Stimulated activated CD4-positive, alpha-beta T cell treated with anti-CD3 and anti-CD28 coated beads, Interleukin-1b, Interleukin-23, amount 100 ng/mL, for 4 hours (primary cell): Measurements from ENCODE around the gene NRXN3.

Experiments
- DNase-seq, 2 donors: peaks; one replicate each; pipeline ENCODE4 v3.0.0-alpha.2; 2020; ENCODE audit warnings: low read depth in 2 of 2

NRXN3 gene

GRCh38 chr14:79668951-79669350 lies 1498.8 kb downstream of the NRXN3 start:
- DNase-seq = no peak

- DNase-seq = no peak
Measured at GRCh38 chr14:79670811-79671210, 1500.6 kb downstream of the NRXN3 start.

- no peak for DNase-seq
Measured at GRCh38 chr14:79680087-79680486, 1509.9 kb downstream of the NRXN3 start.

- DNase-seq = no peak
Measured at GRCh38 chr14:79686196-79686595, 1516.0 kb downstream of the NRXN3 start.

- no peak for DNase-seq
Measured at GRCh38 chr14:79690960-79691359, 1520.8 kb downstream of the NRXN3 start.

- DNase-seq = no peak
Measured at GRCh38 chr14:79693935-79694334, 1523.8 kb downstream of the NRXN3 start.

- DNase-seq = no peak
Measured at GRCh38 chr14:79695307-79695706, 1525.1 kb downstream of the NRXN3 start.

- DNase-seq = no peak
Measured at GRCh38 chr14:79698298-79698711, 1528.1 kb downstream of the NRXN3 start.

GRCh38 chr14:79699206-79699605 lies 1529.0 kb downstream of the NRXN3 start:
- no peak for DNase-seq

- DNase-seq = no peak
Measured at GRCh38 chr14:79701371-79701770, 1531.2 kb downstream of the NRXN3 start.

GRCh38 chr14:79702197-79702596 lies 1532.0 kb downstream of the NRXN3 start:
- no peak for DNase-seq

GRCh38 chr14:79703209-79703608 lies 1533.0 kb downstream of the NRXN3 start:
- DNase-seq = no peak

GRCh38 chr14:79704041-79704807 lies 1534.1 kb downstream of the NRXN3 start:
- DNase-seq = no peak

- DNase-seq = no peak
Measured at GRCh38 chr14:79705126-79705894, 1535.1 kb downstream of the NRXN3 start.

- no peak for DNase-seq
Measured at GRCh38 chr14:79706382-79706781, 1536.2 kb downstream of the NRXN3 start.

GRCh38 chr14:79708426-79709388 lies 1538.5 kb downstream of the NRXN3 start:
- no peak for DNase-seq

GRCh38 chr14:79709573-79709972 lies 1539.4 kb downstream of the NRXN3 start:
- no peak for DNase-seq

- no peak for DNase-seq
Measured at GRCh38 chr14:79712302-79712950, 1542.3 kb downstream of the NRXN3 start.

- DNase-seq = no peak
Measured at GRCh38 chr14:79721399-79722084, 1551.4 kb downstream of the NRXN3 start.

- no peak for DNase-seq
Measured at GRCh38 chr14:79724934-79725717, 1555.0 kb downstream of the NRXN3 start.
